ENCODE results near the gene FOXP1.

Gene FOXP1

DNA sequence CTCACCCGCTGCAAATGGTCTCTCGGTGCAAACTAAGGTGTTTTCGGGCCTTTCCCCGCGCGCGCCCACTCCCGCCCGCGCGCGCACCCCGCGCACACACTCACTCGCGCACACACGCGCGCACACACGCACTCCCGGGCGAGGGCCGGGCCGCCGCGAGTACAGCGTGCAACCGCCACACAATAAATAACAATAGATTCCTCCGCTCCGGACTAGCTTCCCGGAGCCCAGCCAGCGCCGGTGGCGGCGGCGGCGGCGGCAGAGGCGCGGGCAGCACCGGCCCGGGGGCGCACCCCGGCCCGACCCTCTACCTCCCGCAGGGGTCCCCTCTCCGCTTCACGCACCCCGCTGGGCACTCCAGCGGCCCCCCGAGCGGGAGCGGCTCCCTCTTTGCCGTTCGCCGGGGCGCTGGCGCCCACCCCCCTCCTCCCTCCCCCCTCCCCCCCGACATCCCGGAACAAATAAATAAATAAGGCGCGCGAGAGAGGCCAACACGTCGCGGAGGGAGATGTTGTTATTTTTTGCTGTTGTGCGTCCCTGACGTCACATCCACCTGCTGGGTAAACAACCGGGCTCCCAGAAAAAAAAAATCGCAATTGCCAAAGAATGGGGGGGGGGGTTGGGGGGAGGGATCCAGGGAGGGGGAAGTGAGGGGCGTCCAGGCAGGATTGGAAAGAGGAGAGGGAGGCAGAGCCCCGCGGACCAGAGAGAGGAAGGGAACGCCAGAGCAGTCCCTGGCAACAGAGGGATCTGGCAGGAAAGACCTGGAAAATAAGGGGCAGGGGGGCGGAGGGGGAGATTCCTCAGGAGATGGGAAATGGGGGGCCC, at the start of gene FOXP1:
Gene FOXP1, minus strand, starts transcription at position 163 of the 828 bp plus-strand sequence. CDS start 385,347 bp downstream, outside the sequence.
- DNase-seq = peak; percentile 80

DNA sequence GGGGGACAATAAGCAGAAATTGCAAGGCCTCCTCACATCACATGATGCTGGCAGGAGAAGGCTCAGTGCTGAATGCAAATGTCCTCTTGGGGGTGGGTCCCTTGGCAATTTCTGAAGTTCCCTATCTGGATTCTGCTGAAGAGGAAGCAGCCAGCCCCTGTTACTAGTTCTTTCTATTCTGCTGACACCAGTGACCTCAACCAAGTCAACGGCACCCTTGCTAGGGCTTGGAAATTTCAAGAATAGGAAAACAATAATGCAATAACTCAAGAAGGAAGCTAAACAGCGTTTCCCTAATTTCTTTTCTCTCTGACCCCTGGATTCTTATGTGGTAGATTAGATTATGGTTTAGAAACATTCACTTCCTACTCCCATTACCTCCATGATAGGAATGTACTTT, 46.2 kb upstream of the FOXP1 start:
- no peak for DNase-seq

DNA sequence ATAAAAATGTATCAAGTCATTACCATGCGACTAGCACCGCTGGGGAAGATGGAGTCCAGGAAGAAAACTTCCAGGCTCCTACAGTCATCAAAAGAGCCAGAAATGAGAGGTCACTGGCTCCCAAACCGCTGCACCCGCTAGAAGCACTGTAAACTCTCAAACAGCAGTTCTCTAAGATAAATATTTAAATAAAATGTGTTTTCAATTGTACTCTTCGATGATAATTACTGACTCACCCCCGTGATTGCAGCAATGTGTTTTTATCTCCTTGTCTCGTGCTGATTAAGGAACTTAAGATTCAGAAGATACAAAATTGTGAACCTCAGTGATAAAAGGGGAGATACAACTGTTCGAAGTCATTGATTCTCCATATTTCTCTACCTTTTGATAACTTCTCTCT, 45.8 kb upstream of the FOXP1 start:
- DNase-seq = no peak

DNA sequence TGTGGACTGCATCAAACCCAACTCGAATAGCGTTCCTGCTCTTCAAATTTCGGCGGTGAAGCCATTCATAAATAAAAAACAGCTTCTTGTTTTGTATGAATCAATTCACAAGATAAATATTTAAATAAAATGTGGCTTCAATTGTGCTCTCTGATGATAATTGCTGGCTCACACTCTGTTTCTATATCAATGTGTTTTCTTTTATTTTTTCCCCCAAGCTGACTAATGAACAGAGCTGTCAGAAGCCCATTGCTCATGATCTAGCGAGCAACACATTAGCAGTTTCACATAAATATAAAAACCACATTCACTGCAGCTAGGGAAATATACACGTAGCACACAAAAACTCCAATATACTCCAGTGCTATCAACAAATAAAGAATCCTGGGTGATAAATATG, 45.0 kb upstream of the FOXP1 start:
- no peak for DNase-seq

DNA sequence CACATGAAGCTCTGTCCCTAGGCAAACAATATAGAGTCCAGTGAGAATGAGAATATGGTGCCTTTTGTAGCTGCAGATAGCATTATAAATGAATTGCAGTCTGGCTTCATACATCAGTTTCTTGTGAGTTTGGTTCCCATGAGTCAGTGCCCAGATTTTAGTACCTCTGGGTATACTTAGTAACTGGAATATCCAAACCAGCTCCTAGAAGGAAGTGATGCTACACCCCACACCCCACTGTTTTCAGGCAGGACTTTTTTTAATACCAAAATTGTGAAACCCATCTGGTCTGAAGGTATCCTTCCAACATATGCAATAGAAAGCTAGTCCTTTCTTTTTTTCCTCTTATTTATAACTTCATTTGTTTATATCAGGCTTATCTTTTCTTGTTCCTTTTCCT, 42.1 kb upstream of the FOXP1 start:
- DNase-seq = no peak

DNA sequence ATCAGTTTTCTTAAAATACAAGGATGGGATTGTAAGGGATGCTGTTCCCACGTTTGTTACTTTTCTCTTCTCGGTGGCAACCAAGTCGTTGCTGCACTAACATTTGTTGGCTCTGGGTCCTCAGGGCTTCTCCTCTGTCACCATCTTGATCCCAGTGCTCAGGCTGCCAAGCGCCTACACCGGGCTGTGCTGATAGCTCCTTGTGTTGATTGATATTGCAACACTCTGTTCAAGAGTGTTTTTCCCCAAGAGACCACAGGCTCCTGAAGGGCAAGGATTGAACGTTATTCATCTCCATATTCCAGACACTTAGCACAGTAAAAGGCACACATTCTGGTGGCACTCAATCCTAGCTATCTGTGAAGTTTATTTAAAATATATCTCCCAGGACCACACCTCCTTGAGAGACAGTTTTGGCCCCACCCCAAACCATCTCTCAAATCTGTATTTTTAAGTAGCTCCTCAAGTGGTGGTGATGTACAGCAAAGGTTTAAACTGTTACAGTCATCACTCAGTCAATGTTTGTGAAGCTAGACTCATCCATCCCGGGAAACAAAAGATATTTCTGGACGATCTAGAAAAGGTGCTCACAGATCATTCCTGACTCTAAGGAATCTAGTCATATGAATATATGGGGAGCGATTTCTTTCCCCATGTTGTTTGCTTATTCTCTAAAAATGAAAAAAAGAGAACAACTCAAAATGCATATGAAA, 38.5 kb upstream of the FOXP1 start:
- no peak for DNase-seq

DNA sequence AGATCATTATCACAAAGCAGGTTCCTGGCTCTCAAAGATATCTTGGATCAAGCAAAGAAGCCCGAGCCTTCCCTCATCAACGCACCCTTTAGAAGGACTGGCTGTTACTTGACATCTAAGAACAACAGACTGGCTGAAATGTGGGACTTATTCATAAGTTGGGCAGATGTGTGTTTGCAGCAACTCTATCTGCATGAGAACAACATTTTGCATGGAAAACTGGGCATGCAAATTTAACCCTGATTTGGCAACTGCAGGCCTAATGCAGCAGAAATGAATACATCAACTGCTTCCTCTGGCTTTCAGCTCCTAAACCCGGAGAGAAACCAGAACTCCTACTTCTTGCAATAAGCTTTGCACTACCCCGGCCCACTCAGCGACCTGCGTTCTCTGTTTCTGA, 35.0 kb upstream of the FOXP1 start:
- DNase-seq = no peak

DNA sequence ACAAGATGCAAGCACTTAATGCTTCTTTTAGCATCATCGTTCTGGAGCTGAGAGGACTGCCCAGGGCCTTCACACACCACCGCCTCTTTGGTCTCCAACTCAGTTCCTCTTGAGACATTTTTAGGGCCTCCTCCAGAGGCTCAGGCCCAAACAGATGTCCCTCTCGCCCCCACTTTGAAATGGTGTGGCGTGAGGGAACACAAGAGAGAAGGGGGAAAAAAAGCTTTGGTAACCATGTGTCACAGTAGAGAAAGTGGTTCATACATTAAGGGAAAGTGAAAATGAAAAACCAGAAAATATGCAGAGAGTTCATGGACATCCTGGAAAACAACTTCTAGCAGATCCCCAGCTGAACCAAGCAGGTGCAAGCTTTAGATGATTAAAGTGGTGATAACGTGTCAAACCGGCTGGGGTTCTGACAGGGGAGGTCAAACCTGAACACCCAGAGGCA, 33.1 kb upstream of the FOXP1 start:
- no peak for DNase-seq

DNA sequence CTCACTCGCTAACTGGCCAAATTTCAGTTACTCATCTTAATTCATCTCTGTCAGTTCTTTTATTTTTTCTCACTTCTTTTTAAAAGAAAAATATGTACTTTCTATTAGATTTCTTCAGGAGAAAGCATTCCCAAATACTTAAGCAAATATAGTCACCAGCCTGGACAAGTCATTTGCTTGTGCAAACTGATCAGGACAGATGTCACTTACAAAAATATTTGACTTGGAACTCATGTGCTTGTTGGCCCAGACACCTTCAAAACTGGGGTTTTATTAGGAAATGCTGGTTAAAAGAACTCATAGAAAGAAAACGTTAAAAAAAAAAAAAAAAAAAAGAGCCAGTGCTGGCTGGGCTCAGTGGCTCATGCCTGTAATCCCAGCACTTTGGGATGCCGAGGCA, 31.3 kb upstream of the FOXP1 start:
- DNase-seq = no peak

DNA sequence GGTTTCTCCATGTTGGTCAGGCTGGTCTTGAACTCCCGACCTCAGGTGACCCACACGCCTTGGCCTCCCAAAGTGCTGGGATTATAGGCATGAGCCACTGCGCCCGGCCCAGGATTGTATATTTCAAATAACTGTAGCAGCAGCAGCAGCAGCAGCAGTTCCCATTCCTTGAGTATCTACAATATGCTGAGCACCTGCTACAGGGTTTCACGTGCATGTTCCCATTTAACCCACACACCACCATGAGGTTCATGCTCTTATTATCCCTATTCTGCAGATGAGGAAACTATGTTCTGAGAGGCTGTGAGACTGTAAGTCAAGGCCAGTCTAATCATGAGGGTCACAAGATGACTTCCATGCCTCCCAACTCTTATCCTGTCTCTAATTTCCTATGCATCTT, 30.9 kb upstream of the FOXP1 start:
- DNase-seq = no peak

DNA sequence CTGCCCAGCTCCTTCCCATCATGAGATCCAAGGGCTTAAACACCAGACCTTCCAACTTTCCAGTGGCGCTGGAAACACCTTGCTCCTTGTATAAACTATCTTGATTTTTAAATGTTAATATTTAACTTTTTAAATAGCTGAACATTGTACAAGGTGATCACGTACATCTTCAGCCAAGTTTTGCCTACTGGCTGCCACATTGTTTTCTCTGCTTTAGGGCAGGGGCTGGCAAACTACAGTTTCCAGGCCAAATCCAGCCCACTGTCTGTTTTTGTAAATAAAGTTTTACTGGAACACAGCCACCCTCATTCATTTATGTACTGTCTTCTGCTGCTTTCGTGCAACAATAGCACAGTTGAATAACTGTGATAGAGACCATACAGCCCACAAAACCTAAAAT, 27.6 kb upstream of the FOXP1 start:
- no peak for DNase-seq

DNA sequence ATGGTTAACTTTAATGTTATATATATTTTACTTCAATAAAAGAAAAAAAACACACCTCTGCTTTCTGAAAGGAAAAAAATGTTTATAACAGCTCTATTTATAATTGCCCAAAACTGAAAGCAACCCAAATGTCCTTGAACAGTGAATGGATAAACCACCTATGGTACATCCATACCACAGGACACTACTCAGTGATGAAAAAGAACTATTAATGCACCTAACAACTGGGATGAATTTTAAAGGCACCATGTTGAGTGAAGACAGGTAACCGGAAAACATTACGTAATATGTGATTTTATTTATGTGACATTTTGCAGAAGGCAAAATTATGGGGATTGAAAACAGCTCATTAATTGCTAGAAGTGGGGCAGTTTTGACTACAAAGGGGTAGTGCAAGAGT, 23.8 kb upstream of the FOXP1 start:
- no peak for DNase-seq

DNA sequence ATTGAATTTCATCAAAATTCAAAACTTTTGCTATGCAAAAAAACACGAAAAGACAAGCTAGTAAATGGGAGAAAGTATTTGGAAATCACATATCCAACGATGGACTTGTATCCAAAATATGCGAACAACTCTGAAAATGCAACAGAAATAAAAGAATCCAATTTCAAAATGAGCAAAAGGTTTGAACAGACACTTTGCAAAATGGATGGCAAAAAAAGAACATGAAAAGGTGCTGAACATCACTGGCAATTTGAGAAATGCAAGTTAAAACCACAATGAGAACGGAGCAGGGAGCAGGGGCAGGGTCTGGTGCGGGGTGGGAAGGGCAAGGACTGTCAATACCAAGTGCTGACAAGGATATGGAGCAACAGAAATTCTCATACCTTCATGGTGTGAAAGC, 23.1 kb upstream of the FOXP1 start:
- DNase-seq = no peak

DNA sequence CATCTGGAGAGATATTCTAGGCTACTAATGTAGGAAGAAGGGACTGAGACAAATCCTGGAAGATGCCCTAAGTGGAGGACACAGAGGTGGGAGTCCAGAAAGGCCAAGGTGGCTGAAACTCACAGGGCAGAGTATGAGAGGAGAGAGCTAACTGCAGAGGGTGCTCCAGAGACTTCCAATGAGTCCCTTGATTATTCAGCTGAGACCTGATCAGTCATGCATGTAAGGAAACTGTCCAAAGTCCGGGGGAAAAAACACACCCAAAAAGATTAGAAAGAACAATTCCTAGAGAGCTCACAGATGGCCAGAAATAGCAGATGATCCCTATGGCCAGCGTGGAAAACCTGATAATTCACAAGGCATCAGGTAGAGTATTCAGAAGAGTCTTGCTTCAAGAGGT, 18.7 kb upstream of the FOXP1 start:
- no peak for DNase-seq

DNA sequence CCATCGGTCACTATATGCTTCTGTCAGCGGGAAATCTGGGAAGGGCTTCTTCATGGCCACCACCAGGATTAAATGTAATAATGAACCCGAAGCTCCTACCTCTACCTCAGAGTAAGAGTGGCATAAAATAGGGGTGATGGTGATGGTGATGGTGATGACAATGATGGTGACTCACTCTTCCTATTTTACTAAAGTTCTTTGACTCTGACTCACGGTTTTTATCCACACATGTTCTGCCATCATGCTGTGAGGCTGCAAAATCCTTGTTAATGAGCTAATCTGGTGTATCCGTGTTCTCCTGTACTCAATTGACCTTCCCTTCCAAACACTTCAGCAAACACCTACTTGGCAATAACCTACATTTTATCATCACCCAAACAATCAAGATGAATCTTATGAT, 18.3 kb upstream of the FOXP1 start:
- peak; percentile 50 for DNase-seq

DNA sequence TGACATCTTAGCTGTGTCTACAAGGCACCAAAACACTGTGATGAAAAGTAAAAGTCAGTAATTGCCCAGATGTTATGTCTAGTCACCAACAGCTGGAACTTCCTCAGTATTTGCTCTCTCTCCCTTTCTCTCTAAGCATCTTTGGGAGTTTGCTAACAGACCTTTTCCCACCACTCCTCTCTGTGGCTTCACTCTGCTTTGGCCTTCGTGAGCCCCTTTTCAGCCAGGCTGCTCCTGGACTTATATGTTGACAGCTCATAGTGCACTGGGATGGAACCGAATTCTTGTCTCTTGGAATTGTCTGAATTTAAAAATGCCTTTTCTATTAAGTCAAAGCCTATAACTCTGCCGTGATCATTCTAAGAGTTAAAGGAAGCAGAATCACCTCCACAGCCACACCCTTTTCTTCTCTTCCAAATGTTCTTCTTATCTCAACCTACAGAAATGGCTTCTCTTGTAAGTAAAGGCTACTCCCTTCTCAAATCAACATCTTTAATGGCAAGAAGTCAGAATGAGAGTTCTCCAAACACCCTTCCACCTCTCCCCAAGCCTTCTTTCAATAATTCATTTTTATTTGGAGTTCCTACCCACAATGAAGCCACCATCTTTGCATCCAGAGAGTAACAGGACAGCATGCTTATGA, 17.2 kb upstream of the FOXP1 start:
- DNase-seq = no peak

DNA sequence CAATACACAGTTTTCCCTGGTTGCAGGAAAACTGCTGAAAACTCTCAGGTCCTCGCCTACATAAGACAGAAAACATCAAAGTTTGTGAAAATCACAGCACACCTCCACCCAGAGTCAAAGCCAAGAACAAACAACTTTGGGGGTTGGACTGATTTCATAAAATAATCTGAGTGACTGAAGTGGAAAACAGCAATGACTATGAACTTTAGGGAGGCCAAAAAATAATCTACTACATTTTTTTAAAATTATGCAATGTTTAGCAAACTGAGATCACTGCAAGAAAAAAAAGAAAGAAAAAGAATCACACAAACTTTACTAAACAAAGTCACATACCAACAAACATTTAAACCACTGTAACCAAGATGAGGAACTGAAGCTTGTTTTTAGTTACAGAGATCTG, 15.9 kb upstream of the FOXP1 start:
- no peak for DNase-seq

DNA sequence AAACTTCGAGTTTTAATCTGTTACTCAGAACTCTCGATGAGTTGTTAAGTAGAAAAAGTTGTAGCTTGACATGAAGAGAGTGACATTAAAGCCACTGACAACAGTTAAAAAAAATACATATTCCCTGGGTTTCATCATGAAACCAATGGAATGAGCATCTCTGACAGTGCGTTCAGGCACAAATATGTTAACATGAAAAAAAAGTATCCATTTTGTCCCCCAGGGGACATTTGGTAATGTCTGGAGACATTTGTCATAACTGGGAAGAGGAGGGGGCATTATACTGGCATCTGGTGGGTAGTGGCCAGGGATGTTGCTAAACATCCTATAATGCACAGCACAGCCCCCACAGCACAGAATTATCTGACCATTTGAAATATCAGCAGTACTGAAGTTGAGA, 14.8 kb upstream of the FOXP1 start:
- DNase-seq = no peak

DNA sequence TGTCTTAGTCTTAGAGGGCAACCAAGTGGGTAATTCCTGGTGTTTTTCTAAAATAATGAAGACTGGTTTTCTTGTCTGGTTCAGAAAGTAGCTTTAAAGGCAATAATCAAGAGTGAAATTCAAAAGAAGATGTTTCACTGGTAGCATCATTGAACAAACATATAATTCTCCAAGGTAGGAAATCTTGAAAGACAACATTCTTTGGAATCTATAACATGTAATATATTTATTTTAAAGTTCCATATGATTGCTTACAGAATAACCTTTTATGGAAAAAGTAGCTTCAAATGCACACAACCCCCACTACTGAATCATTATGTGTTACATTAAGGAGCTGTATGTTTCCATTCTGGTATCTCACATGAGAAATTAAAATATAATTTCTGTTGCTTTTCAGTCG, 13.8 kb upstream of the FOXP1 start:
- DNase-seq = no peak

DNA sequence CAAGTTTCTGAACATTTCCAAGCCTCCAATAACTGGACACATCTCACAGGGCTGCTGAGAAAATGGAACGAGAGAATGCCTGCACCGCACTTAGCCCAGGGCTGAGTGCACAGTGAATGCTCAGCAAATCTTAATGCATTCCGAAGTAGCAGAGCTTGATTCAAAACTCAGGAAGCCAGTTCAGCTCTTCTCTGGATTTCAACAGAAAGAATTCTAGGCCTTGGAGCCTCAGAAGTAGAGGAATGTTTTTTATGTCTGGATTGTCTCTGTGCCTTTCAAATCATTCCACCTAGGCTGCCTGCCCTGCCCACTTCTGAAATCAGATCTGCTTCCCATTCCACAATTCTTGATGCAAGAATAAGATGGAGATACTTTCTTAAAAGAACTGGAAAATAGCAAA, 9.6 kb upstream of the FOXP1 start:
- DNase-seq = no peak

DNA sequence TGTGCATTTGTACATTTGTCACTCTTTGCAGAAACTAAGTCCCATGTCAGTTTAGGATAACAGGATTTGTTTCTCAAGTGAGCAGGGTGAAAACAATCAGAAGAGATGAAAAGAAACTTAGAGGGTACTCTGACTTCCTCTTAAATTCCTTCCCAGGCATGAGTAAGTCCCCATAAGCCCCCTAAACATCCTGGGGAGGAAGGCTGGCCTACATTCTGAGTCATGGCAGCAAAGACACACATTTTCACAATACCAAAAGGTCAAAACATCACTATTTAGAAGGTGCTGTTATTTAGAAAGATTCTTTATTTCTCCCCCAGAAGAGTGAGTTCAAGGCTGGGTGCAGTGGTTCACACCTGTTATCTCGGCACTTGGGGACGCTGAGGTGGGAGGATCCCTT, 7.6 kb upstream of the FOXP1 start:
- no peak for DNase-seq

DNA sequence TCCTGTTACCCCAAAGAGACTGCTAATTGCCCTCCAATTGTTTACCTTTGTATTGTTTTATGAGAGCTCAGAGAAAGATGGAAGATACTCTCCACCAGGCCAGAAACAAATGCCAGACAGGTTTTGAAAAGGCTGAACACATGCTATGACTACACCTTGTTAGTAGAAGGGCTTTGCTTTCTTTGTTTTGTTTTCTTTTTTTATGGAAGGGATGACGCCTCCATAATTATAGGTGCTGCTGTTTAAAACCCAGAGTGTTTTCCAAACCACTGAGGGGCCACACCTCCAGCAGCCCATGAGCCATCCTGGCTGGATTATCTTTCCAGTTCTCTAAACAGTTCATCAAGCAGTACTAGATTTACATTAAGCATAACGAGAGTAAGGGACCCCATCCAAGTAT, 5.6 kb upstream of the FOXP1 start:
- DNase-seq = no peak

DNA sequence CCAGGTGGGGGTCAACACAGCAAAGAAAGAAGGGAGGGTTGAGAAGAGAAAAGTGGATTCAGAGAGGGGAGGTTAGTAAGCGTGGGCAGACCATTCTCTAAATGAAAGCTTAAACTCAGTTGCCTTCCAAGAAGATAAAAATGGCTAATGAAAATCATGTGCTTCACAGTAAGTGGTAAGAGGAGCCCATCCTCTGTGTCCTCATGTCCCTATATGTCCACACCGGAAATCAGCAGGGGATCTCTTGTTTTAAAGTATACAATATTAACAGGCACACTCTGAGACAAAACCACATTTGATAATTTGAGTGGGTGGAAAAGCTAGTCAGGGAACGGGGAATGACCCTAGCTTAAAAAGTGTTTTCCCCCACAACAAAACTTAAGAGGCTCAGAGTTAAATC, 4.4 kb upstream of the FOXP1 start:
- DNase-seq = no peak

DNA sequence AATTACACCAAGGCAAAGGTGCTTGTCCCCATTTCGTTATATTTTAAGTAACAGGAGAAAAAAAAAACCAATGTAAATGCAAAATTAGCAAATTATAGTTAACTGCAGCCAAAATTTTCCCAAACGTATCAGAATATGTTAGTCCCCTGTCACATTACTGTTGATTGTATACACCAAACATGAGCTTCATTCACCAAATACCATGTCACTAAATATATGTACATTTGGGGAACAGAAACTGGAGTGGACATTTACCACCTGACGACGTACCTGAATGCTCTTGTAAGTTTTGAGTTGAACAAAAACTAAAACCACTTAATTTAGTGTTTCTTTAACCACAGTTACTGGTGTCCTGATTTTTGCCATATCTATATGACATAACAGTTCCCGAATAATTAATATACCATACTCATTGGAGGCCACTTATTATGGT, 3.3 kb upstream of the FOXP1 start:
- no peak for DNase-seq
